Mesenchymal stem cell (in vitro differentiated cells and primary cell): ENCODE data around the gene TTC27.

Experiments used
- DNase-seq: peaks from one replicate; pipeline ENCODE4 v3.0.0-alpha.2; 2013
- H2AFZ ChIP-seq: one replicate; pipeline ENCODE4 v1.6.1; 2013; ENCODE audit warnings: low read depth, mild to moderate bottlenecking, control low read depth, inconsistent platforms, low read length, moderate library complexity
- H2AK5ac ChIP-seq: 2 replicates; pipeline ENCODE4 v1.6.1; 2013; ENCODE audit warnings: low read length, moderate library complexity, mild to moderate bottlenecking, inconsistent platforms; ENCODE audit not compliant: severe bottlenecking
- H2BK120ac ChIP-seq: one replicate; pipeline ENCODE4 v1.6.1; 2013; ENCODE audit warnings: low read depth, mild to moderate bottlenecking, inconsistent platforms, low read length, moderate library complexity
- H2BK12ac ChIP-seq, 2 experiments: one replicate each; pipeline ENCODE4 v1.6.1; 2013; ENCODE audit warnings: inconsistent platforms in 2 of 2, low read length in 2 of 2, mild to moderate bottlenecking in 2 of 2, moderate library complexity in 2 of 2, control low read depth in 1 of 2
- H2BK15ac ChIP-seq: one replicate; pipeline ENCODE4 v1.6.1; 2013; ENCODE audit warnings: mild to moderate bottlenecking, low read depth, inconsistent platforms; ENCODE audit not compliant: poor library complexity, severe bottlenecking
- H2BK5ac ChIP-seq: 2 replicates; pipeline ENCODE4 v1.6.1; 2013; ENCODE audit warnings: low read depth, mild to moderate bottlenecking, low read length, control low read depth, inconsistent platforms; ENCODE audit not compliant: poor library complexity, severe bottlenecking
- H3K14ac ChIP-seq, 2 experiments: one replicate each; pipeline ENCODE4 v1.6.1; 2013; ENCODE audit warnings: inconsistent platforms in 2 of 2, low read length in 2 of 2, control low read depth in 1 of 2, mild to moderate bottlenecking in 1 of 2, moderate library complexity in 1 of 2
- H3K18ac ChIP-seq, 2 experiments: one replicate each; pipeline ENCODE4 v1.6.1; 2013; ENCODE audit warnings: inconsistent platforms in 2 of 2, low read length in 2 of 2, control low read depth in 1 of 2, low read depth in 1 of 2, mild to moderate bottlenecking in 1 of 2
- H3K23ac ChIP-seq, 2 experiments: one replicate each; pipeline ENCODE4 v1.6.1; 2013; ENCODE audit warnings: inconsistent platforms in 2 of 2, low read length in 2 of 2, mild to moderate bottlenecking in 2 of 2, moderate library complexity in 2 of 2, control low read depth in 1 of 2
- H3K27ac ChIP-seq: 2 replicates; pipeline ENCODE4 v1.5.1; 2013; ENCODE audit warnings: mild to moderate bottlenecking, moderate library complexity, low read length, control low read depth, inconsistent platforms; ENCODE audit not compliant: poor library complexity, severe bottlenecking
- H3K27me3 ChIP-seq, 2 experiments: 2 replicates each; pipeline versions ENCODE4 v1.6.1 to v1.7.0; 2013; ENCODE audit warnings: low read length in 2 of 2, mild to moderate bottlenecking in 2 of 2, moderate library complexity in 2 of 2, control low read depth in 1 of 2, inconsistent platforms in 1 of 2; ENCODE audit not compliant: control insufficient read depth in 1 of 2, insufficient read depth in 1 of 2
- H3K36me3 ChIP-seq, 2 experiments: 2 replicates each; pipeline versions ENCODE4 v1.6.1 to v1.7.0; 2013; ENCODE audit warnings: low read length in 2 of 2, control low read depth in 1 of 2, inconsistent platforms in 1 of 2, low read depth in 1 of 2, mild to moderate bottlenecking in 1 of 2; ENCODE audit not compliant: insufficient read depth in 2 of 2, control insufficient read depth in 1 of 2
- H3K4ac ChIP-seq, 2 experiments: one replicate each; pipeline ENCODE4 v1.6.1; 2013; ENCODE audit warnings: inconsistent platforms in 2 of 2, low read length in 2 of 2, mild to moderate bottlenecking in 2 of 2, moderate library complexity in 2 of 2, control low read depth in 1 of 2, low read depth in 1 of 2
- H3K4me1 ChIP-seq: 2 replicates; pipeline ENCODE4 v1.6.1; 2013; ENCODE audit warnings: low read depth, low read length, control low read depth; ENCODE audit not compliant: control insufficient read depth, insufficient read depth
- H3K4me2 ChIP-seq: 2 replicates; pipeline ENCODE4 v1.6.1; 2013; ENCODE audit warnings: low read length, mild to moderate bottlenecking, inconsistent platforms; ENCODE audit not compliant: poor library complexity, severe bottlenecking
- H3K4me3 ChIP-seq, 2 experiments: 2 replicates each; pipeline versions ENCODE4 v1.5.1 to v1.7.0; 2013; ENCODE audit warnings: low read length in 2 of 2, mild to moderate bottlenecking in 2 of 2, control low read depth in 1 of 2, low read depth in 1 of 2; ENCODE audit not compliant: insufficient read depth in 1 of 2
- H3K79me1 ChIP-seq: replicated peaks from 2 replicates; pipeline ENCODE4 v1.6.1; 2013; ENCODE audit warnings: mild to moderate bottlenecking, control low read depth, low read length, inconsistent platforms; ENCODE audit not compliant: poor library complexity, severe bottlenecking
- H3K9ac ChIP-seq: 2 replicates; pipeline ENCODE4 v1.7.0; 2013; ENCODE audit warnings: mild to moderate bottlenecking, low read length, moderate library complexity
- H3K9me3 ChIP-seq: 2 replicates; pipeline ENCODE4 v1.7.0; 2013; ENCODE audit warnings: mild to moderate bottlenecking, low read length; ENCODE audit not compliant: control insufficient read depth
- H4K8ac ChIP-seq: one replicate; pipeline ENCODE4 v1.6.1; 2013; ENCODE audit warnings: inconsistent platforms, mild to moderate bottlenecking, low read length, moderate library complexity
- H4K91ac ChIP-seq: one replicate; pipeline ENCODE4 v1.6.1; 2013; ENCODE audit warnings: mild to moderate bottlenecking, low read length, inconsistent platforms
- WGBS: methylation state at CpG from one replicate; pipeline ENCODE4 v1.1.7; 2013; ENCODE audit warnings: mixed read lengths; 5-methylcytosine and 5-hydroxymethylcytosine counted together

Gene TTC27

DNA sequence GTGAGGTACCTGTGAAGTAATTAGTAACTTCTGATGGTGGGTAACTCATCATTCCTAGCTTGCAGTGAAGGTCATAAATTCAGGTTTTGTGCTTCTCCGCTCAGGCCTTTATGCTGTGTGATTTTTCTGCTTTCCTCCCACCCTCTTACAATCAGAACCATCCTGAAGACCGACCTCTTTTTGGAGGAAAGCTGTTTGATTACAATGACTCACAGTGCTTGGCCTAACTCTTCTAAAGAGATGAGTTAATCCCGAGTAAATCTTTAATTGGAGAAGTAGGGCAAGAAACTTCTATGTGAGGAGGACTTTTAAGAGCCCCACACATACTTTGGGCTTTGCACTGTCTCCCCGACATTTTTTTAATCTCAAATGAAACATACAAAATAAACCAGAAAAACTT is 53.1 kb downstream of the TTC27 start:
- Histone ChIP-seq H2AFZ (no peak overlapping the region), H3K36me3 (peaks cover 2 to 8% of the 10 kb centered on the region in 2 experiments), H3K79me1 (peaks cover 10% of the 10 kb centered on the region), H3K23ac (no peak overlapping the region), H4K8ac (no peak overlapping the region), H2BK12ac (no peak overlapping the region), H3K27me3 (no peaks in the 10 kb centered on the region), H3K27ac (no peak overlapping the region), H4K91ac (no peak overlapping the region), H2BK15ac (no peak overlapping the region), H3K4me2 (no peak overlapping the region), H3K4me1 (peaks cover 3% of the 10 kb centered on the region), H3K14ac (no peak overlapping the region), H2BK120ac (no peak overlapping the region), H3K9ac (no peak overlapping the region), H3K9me3 (no peaks in the 10 kb centered on the region), H3K4me3 (no peak overlapping the region), H2AK5ac (no peak overlapping the region), H2BK5ac (no peak overlapping the region), H3K4ac (no peak overlapping the region), H3K18ac (no peak overlapping the region)
- no peak for DNase-seq
- 92% methylated on average over 4 of the region's 4 CpGs for WGBS

DNA sequence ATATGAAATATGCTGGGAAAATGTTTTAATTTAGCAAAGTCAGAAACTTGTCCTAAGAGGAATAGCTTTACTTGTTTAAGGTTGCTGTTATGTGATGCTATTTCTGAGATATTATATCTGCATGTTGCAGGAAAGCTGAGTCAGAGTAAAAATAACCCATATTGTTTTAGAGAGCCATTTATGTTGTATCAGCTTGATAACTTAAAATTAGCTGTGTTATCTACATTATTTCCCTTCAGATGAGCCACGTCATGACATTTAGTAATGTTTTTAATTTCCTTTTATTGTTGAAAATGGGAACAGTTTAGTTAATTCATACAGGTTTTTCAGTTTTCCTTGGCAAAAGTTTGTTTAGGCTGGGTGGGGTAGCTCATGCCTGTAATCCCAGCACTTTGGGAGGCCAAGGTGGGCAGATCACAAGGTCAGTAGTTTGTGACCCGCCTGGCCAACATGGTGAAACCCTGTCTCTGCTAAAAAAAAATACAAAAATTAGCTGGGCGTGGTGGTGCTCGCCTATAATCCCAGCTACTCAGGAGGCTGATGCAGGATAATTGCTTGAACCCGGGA is 55.8 kb downstream of the TTC27 start:
- 100% methylated on average over 5 of the region's 5 CpGs for WGBS
- no peak for DNase-seq
- H3K4me3 ChIP-seq = no peak overlapping the region

DNA sequence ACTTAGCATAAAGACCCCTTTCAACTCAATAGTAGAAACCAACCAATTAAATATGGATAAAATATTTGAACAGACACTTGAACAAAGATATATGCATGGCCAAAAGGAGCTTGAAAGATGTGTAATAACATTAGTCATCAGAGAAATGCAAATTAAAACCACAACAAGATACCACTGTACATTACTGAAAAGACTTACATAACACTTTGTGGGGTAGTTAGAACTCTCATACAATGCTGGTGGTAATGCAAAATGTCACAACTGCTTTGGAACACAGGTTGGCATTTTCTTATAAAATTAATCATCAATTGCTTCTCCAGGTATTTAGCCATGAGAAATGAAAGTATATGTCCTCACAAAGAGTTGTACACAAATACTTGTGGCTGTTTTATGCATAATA is 60.7 kb downstream of the TTC27 start:
- no peak overlapping the region for H2AFZ ChIP-seq
- peak; percentile 47 for DNase-seq
- no peak overlapping the region for H4K91ac ChIP-seq
- H2BK120ac ChIP-seq = no peak overlapping the region
- H2BK15ac ChIP-seq = no peak overlapping the region
- no peaks in the 10 kb centered on the region for H3K9me3 ChIP-seq
- no peak overlapping the region for H3K23ac ChIP-seq
- H3K4ac ChIP-seq = no peak overlapping the region
- H3K4me2 ChIP-seq = no peak overlapping the region
- H3K27ac ChIP-seq = no peak overlapping the region
- H3K36me3 ChIP-seq = peaks cover 3 to 6% of the 10 kb centered on the region in 2 experiments
- H3K14ac ChIP-seq = no peak overlapping the region
- no peaks in the 10 kb centered on the region for H3K4me1 ChIP-seq
- H2BK5ac ChIP-seq = no peak overlapping the region
- H3K9ac ChIP-seq = no peak overlapping the region
- no peak overlapping the region for H2BK12ac ChIP-seq
- H2AK5ac ChIP-seq = no peak overlapping the region
- H3K18ac ChIP-seq = no peak overlapping the region
- H4K8ac ChIP-seq = no peak overlapping the region
- no peak overlapping the region for H3K4me3 ChIP-seq
- H3K79me1 ChIP-seq = peaks cover 6% of the 10 kb centered on the region
- H3K27me3 ChIP-seq = no peaks in the 10 kb centered on the region

More for the DNA sequence above, 55.8 kb downstream of the TTC27 start:
- Histone ChIP-seq H3K4ac (no peak overlapping the region), H3K23ac (no peak overlapping the region), H2BK5ac (no peak overlapping the region), H3K18ac (no peak overlapping the region), H3K36me3 (peaks cover 6 to 8% of the 10 kb centered on the region in 2 experiments), H3K27ac (no peak overlapping the region), H3K9me3 (no peaks in the 10 kb centered on the region), H3K79me1 (peaks cover 9% of the 10 kb centered on the region), H2AK5ac (no peak overlapping the region), H2BK12ac (no peak overlapping the region), H2BK120ac (no peak overlapping the region), H2BK15ac (no peak overlapping the region), H3K14ac (no peak overlapping the region), H4K8ac (no peak overlapping the region), H2AFZ (no peak overlapping the region), H4K91ac (no peak overlapping the region), H3K9ac (no peak overlapping the region), H3K4me1 (peaks cover 3% of the 10 kb centered on the region), H3K27me3 (no peaks in the 10 kb centered on the region), H3K4me2 (no peak overlapping the region)

DNA sequence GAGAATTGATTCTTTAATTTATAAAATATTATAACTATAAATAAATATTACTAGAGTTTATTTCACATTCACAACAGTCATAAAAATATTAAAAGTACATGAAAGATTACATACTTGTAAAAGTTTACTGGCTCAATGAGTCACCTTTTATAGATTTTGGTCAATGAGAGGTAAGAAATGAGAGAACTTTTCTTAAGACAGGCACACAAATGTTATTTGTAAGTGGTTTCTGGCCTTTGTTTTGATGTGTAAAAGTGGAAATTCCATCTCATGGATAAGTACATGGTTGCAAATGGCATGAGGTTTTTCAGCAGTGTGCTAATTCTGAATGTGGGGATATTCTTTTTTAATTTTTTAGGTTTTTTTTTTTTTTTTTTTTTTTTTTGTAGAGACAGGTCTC is 63.8 kb downstream of the TTC27 start:
- H3K79me1 ChIP-seq = no peaks in the 10 kb centered on the region
- H4K8ac ChIP-seq = no peak overlapping the region
- H3K4me3 ChIP-seq = no peak overlapping the region
- no peaks in the 10 kb centered on the region for H3K36me3 ChIP-seq
- H3K18ac ChIP-seq = no peak overlapping the region
- no peak overlapping the region for H3K23ac ChIP-seq
- H4K91ac ChIP-seq = no peak overlapping the region
- no peak overlapping the region for H3K4ac ChIP-seq
- H3K27ac ChIP-seq = no peak overlapping the region
- no peak overlapping the region for H2BK120ac ChIP-seq
- no peak overlapping the region for H2BK15ac ChIP-seq
- no peaks in the 10 kb centered on the region for H3K27me3 ChIP-seq
- H2BK12ac ChIP-seq = no peak overlapping the region
- no peak overlapping the region for H2AFZ ChIP-seq
- no peaks in the 10 kb centered on the region for H3K9me3 ChIP-seq
- no peak overlapping the region for H3K4me2 ChIP-seq
- H2AK5ac ChIP-seq = no peak overlapping the region
- H3K9ac ChIP-seq = no peak overlapping the region
- H3K4me1 ChIP-seq = no peaks in the 10 kb centered on the region
- no peak overlapping the region for H2BK5ac ChIP-seq
- DNase-seq = no peak
- no peak overlapping the region for H3K14ac ChIP-seq
